Stimulated activated naive CD8-positive, alpha-beta T cell treated with anti-CD3 and anti-CD28 coated beads, Interleukin-15, Interleukin-2, amounts not matched to agents 100 ng/mL and 50 ng/mL, for 24 hours (primary cell): Measurements from ENCODE around the gene ATXN1.
"Not testable (repeated sequence)": the region's sequence is repeated elsewhere in the genome, so short reads cannot be mapped to it uniquely, and the experiment has no call there.

Source experiments
- H3K27ac Mint-ChIP-seq: one replicate; pipeline ENCODE4 v1.8.0; 2021; ENCODE audit warnings: mild to moderate bottlenecking, mixed read lengths
- H3K27me3 Mint-ChIP-seq: one replicate; pipeline ENCODE4 v1.8.0; 2021; ENCODE audit warnings: mixed read lengths
- H3K36me3 Mint-ChIP-seq: one replicate; pipeline ENCODE4 v1.8.0; 2021; ENCODE audit warnings: low read depth, mixed read lengths
- H3K4me1 Mint-ChIP-seq: one replicate; pipeline ENCODE4 v1.8.0; 2021; ENCODE audit warnings: low read depth, mixed read lengths
- H3K4me3 Mint-ChIP-seq: one replicate; pipeline ENCODE4 v1.8.0; 2021; ENCODE audit warnings: mild to moderate bottlenecking, mixed read lengths
- H3K9me3 Mint-ChIP-seq: one replicate; pipeline ENCODE4 v1.8.0; 2021; ENCODE audit warnings: mixed read lengths

Gene ATXN1

DNA sequence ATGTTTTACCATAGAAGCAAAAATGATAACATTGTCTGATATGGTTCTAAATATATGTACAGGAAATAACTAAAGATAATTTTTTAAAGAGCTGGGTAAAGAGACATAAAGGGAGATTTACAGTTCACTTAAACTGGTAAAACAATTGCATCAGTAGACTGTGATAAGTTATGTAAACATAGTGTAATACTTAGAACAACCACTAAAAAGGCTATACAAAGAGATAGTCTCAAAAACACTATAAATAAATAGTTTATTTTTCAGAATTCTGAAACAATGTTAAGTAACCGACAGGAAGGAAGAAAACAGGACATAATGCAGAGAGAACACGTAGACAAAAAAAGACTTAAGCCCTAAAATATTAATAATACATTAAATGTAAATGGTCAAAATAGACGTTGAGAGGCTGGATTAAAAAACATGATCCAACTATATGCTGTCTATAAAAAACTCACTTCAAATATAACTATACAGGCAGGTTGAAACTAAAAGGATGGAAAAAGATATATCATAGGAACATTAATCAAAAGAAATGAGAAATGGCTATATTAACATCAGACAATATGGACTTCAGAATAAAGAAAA lies 32.7 kb upstream of the ATXN1 start:
- no peaks in the 10 kb centered on the region for H3K36me3 Mint-ChIP-seq
- no peak overlapping the region for H3K27ac Mint-ChIP-seq
- H3K9me3 Mint-ChIP-seq: peaks cover 15% of the 10 kb centered on the region
- H3K4me3 Mint-ChIP-seq: no peak overlapping the region
- no peaks in the 10 kb centered on the region for H3K4me1 Mint-ChIP-seq
- peaks cover 13% of the 10 kb centered on the region for H3K27me3 Mint-ChIP-seq

DNA sequence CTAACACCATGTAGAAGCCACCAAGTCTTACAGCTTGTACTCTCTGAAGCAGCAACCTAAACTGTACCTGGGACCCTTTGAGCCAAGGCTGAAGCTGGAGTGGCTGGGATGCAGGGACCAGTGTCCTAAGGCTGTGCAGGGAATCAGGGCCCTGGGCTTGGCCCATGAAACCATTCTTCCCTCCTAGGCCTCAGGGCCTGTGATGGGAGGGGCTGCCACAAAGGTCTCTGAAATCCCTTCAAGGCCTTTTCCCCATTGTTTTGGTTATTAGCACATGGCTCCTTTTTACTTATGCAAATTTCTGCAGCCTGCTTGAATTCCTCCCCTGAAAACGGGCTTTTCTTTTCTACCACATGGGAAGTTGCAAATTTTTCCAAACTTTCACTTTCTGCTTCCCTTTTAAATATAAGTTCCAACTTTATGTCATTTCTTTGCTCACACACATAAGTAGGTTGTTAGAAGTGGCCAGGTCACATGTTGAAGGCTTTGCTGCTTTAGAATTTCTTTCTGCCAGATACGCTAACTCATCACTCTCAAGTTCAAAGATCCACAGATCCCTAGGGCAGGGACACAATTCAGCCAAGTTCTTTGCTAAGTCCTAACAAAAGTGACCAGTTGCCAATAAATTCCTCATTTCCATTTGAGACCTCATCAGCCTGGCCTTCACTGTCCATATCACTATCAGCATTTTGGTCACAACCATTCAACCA lies 28.2 kb upstream of the ATXN1 start:
- Mint-ChIP-seq H3K4me3 (no peak overlapping the region), H3K4me1 (no peaks in the 10 kb centered on the region), H3K36me3 (no peaks in the 10 kb centered on the region), H3K27ac (no peak overlapping the region), H3K27me3 (peaks cover 13% of the 10 kb centered on the region), H3K9me3 (peaks cover 18% of the 10 kb centered on the region)

DNA sequence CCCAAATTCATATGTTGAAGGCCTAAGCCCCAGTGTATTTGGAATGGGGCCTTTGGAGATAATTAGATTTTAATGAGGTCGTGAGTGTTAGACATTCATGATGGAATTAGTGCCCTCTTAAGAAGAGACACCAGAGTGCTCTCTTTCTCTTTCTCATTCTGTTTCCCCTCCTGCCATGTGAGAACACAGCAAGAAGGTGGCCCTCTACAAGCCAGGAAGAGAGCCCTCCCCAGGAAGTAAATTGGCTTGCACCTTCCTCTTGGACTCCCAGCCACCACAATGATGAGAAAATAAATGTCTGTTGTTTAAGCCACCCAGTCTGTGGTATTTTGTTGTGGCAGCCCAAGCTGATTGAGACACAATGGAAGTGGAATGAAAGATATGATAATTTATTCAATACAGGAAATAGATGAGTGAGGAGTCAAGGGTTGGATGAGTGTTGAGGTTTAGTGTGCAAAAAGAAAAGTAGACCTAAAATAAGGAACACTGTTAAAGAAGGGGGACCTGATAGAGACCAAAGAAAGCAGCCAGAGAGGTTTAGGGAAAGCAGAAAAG lies 25.9 kb upstream of the ATXN1 start:
- Mint-ChIP-seq H3K4me1 (no peaks in the 10 kb centered on the region), H3K4me3 (no peak overlapping the region), H3K9me3 (peaks cover 18% of the 10 kb centered on the region), H3K27ac (no peak overlapping the region), H3K36me3 (no peaks in the 10 kb centered on the region), H3K27me3 (peaks cover 7% of the 10 kb centered on the region)

DNA sequence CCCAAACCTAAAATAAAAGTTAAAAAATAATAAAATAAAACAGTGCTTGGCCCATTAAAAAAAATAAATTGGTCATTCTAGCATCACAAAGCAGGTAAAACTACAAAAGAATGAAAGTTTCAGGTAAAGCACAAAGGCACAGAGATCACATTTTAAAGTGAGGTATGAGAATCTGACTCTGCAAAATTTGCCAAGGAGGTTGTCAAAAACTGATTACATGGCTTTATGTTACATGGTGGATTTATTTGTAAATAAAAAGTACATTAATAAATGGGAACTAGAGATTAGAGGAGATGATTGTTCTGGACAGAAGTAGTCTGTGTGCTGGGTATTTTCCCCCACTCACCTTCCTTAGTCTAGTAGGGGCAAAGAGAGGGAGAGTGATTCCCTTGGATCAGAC lies 24.2 kb upstream of the ATXN1 start:
- H3K9me3 Mint-ChIP-seq: peaks cover 14% of the 10 kb centered on the region
- peaks cover 2% of the 10 kb centered on the region for H3K27me3 Mint-ChIP-seq
- no peak overlapping the region for H3K4me3 Mint-ChIP-seq
- H3K4me1 Mint-ChIP-seq: no peaks in the 10 kb centered on the region
- H3K27ac Mint-ChIP-seq: no peak overlapping the region
- H3K36me3 Mint-ChIP-seq: no peaks in the 10 kb centered on the region

DNA sequence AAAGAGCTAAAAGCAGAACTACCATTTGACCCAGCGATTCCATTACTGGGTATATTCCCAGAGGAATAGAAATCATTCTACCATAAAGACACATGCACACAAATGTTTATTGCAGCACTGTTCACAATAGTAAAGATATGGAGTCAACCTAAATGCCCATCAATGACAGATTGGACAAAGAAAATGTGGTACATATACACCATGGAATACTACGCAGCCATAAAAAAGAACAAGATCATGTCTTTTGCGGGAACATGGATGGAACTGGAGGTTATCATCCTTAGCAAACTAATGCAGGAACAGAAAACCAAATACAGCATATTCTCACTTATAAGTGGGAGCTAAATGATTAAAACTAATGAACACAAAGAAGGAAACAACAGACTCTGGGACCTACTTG lies 23.7 kb upstream of the ATXN1 start:
- H3K4me3 Mint-ChIP-seq, H3K27me3 Mint-ChIP-seq, H3K9me3 Mint-ChIP-seq, H3K36me3 Mint-ChIP-seq, H3K27ac Mint-ChIP-seq, H3K4me1 Mint-ChIP-seq: not testable (repeated sequence)

DNA sequence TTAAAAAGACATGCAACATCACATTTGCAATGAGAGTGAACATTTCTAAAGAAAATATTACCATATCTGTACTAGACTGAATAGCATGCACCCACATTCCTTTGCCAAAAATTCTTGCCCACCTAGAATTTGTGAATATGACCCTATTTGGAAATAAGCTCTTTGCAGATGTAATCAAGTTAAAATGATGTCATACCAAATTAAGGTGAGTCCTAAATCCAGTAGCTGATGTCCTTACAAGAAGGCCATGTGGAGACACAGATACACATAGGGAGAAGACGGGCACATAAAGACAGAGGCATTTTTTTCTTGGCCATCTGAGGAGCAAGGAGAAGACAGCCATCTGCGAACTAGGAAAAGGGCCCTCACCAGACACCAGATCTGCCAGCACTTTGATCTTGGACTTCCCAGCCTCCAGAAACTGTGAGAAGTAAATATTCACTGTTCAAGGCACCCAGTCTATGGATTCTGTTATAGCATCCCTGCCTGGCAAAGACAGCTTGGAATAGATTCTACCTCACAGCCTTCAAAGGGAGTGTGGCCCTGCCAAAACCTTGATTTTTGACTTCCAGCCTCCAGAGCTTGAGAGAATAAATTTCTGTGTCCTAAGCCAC lies 22.8 kb upstream of the ATXN1 start:
- Mint-ChIP-seq H3K36me3 (no peaks in the 10 kb centered on the region), H3K4me3 (no peak overlapping the region), H3K27me3 (no peaks in the 10 kb centered on the region), H3K27ac (no peak overlapping the region), H3K9me3 (peaks cover 3% of the 10 kb centered on the region), H3K4me1 (no peaks in the 10 kb centered on the region)

DNA sequence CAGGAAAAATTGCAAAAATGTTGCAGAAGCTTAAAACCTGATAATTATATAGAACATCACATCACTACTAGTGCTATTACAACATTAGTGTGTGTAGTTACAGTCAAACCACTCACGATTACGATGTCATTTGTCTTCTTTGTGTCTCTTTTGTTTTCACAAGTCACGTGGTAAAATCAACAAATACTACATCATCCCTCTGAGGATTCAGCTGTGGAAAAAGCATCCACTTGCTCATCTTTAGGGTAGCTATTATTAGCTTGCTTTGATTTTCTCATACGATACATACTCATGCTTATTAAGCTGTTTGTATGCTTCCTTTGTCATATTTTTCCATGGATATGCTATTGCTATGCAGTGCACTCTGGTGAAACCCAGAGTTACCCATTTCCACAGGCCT lies 22.2 kb upstream of the ATXN1 start:
- Mint-ChIP-seq H3K36me3 (no peaks in the 10 kb centered on the region), H3K4me1 (no peaks in the 10 kb centered on the region), H3K4me3 (no peak overlapping the region), H3K9me3 (peaks cover 3% of the 10 kb centered on the region), H3K27ac (no peak overlapping the region), H3K27me3 (no peaks in the 10 kb centered on the region)

DNA sequence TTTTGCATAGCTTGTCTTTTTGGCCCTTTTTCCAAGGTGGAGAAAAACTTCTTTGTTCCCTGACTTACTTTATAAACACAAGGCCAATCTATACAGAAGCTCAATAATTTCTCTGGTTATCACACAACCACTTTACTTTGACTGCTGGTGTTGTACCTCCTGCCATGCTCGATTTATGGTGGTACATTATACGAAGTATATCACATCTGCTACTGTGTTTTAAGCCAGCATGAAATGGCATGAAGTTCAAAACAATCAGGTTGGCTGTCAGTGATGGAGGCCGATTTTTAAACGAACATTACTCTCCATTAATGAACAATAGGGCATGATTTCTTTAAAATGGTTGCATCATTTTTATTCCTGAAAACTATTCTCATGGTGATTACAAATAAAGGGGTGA lies 21.0 kb upstream of the ATXN1 start:
- no peak overlapping the region for H3K4me3 Mint-ChIP-seq
- no peak overlapping the region for H3K27ac Mint-ChIP-seq
- H3K27me3 Mint-ChIP-seq: no peaks in the 10 kb centered on the region
- no peaks in the 10 kb centered on the region for H3K36me3 Mint-ChIP-seq
- H3K4me1 Mint-ChIP-seq: no peaks in the 10 kb centered on the region
- H3K9me3 Mint-ChIP-seq: no peaks in the 10 kb centered on the region

DNA sequence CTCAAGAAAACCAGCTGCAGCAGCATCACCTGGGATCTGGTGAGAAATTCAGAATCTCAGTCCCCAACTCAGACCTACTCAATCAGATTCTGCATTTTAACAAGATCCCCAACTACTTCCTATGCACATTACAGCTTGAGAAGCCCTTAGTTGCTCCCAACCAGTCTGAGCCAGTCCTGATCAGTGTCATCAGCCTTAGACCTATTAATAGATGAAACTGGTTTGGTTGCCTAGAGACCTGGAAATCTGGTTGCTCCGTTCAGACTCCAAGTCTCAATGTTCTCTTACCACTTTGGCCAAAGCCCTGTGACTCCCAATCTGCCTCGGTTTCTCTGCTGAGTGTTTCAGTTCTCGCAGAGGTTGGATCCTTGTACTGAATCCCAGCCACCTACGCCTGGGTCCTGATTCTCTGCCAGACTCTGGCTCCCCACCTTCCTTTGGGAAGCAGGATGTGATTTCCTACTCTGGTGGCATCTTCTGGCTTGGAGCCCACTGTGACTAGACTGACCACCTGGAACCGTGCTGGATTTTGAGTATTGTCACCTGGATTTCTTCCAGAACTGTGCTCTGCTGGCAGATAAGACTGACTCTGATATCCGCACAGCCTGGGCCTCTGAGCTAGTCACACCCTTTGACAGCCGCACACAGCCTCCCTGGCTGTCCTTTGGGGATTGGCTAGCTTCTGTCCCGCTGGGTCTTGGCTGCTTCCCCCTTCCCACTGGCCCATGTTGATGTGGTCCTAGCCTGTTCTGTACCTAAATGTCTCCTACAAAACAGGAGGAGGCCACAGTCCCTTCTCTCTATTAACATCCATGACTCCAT lies 20.3 kb upstream of the ATXN1 start:
- Mint-ChIP-seq H3K27me3 (no peaks in the 10 kb centered on the region), H3K9me3 (no peaks in the 10 kb centered on the region), H3K36me3 (no peaks in the 10 kb centered on the region), H3K4me3 (no peak overlapping the region), H3K4me1 (no peaks in the 10 kb centered on the region), H3K27ac (no peak overlapping the region)

DNA sequence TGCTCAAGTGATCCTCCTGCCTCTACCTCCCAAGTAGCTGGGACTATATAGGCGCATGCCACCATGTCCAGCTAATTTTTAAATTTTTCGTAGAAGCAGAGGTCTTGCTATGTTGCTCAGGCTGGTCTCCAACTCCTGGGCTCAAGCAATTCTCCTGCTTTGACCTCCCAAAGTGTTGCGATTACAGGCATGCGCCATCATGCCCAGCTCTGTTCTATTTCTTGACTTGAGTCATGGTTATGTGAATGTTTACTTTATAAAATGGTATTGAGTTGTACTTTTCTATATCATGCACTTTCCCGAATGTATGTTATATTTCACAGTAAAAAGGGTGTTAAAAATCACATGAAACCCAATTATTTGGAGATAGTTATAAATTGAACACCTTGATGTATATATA lies 17.3 kb upstream of the ATXN1 start:
- Mint-ChIP-seq H3K27me3 (no peaks in the 10 kb centered on the region), H3K27ac (no peak overlapping the region), H3K9me3 (no peaks in the 10 kb centered on the region), H3K36me3 (no peaks in the 10 kb centered on the region), H3K4me3 (no peak overlapping the region), H3K4me1 (no peaks in the 10 kb centered on the region)

DNA sequence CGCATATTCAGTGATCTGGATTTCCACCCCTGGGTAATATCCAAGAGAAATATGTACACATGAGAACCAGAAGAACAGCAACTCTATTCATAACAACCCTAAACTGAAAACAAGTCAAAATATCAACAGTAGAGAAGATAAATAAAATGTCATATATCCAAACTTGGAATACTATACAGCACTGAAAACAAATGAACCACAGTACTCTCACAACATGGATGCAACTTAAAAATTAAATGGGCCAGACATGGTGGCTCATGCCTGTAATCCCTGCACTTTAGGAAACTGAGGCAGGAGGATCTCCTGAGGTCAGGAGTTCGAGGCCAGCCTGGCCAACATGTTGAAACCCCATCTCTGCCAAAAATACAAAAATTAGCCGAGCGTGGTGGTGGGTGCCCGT lies 16.5 kb upstream of the ATXN1 start:
- Mint-ChIP-seq H3K36me3 (no peaks in the 10 kb centered on the region), H3K27me3 (no peaks in the 10 kb centered on the region), H3K4me1 (no peaks in the 10 kb centered on the region), H3K27ac (no peak overlapping the region), H3K4me3 (no peak overlapping the region), H3K9me3 (no peaks in the 10 kb centered on the region)

DNA sequence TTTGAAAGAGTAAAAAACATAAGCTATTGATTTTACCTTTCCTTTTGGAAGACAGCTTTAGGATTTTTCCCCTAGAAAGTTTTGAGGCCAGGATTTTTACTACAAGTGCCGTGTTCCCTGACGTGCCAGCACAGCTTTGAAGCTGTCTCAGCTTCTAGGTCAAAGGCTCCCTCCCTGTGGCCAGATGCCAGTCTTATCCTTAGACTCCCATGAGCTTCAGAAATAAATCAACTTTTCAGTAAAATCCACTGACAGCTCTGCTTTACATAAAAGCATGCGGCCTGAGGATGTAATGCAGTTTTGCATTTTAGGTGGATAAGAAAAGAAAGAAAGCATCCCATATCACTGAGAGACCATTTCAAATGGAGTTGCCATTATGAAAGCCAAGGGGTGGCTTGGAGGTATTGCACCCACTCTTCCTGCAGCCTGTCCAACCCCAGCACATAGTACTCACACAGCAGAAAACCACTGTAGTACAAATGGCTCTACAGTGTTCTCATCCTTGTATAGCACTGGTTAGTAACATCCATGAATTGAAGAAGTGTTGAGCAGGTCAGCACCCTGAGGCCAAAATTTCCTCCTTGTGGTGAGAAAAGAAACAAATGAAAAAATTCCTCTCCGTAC lies 15.2 kb upstream of the ATXN1 start:
- Mint-ChIP-seq H3K4me3 (no peak overlapping the region), H3K9me3 (no peaks in the 10 kb centered on the region), H3K27me3 (no peaks in the 10 kb centered on the region), H3K4me1 (peaks cover 6% of the 10 kb centered on the region), H3K27ac (no peak overlapping the region), H3K36me3 (no peaks in the 10 kb centered on the region)

DNA sequence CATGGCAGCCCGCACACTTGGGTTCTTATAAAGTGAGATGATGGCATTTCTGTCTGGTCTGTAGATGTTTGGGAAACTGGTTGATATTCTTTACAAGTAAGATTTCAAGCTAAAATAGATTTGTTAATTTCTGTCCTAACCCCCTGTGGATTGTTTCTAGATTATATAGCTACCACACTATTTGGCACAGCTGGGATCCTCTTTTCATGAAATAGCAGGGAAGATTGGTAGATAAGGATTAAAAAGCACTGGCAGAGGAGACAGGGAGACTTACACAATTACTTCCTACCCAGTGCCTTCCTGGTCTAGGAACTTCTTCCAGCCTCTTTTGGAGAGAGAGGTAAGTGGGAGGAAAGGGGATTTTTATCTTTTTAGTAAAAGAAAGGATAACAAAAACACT lies 13.2 kb upstream of the ATXN1 start:
- H3K4me3 Mint-ChIP-seq: no peak overlapping the region
- H3K9me3 Mint-ChIP-seq: no peaks in the 10 kb centered on the region
- no peaks in the 10 kb centered on the region for H3K27me3 Mint-ChIP-seq
- peaks cover 27% of the 10 kb centered on the region for H3K4me1 Mint-ChIP-seq
- no peak overlapping the region for H3K27ac Mint-ChIP-seq
- H3K36me3 Mint-ChIP-seq: no peaks in the 10 kb centered on the region

DNA sequence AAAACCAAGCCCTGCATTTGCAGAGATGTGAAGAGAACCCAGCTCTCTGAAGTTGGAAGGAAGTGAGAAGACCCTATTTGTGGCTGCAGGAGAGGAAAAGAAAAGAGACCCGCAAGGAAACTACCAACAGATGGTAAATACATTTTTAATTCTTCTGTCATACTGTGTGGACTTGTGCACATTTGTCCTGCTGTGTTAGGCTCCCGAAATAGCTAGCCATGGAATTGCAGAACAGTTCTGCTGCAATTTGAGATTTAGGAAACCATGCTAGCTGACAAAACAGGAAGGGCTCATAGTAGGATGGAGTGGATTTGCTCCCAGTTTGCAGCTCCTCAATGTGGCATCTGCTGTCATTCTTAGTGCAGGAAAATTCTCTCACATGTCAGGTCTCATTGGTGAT lies 12.1 kb upstream of the ATXN1 start:
- H3K4me3 Mint-ChIP-seq: no peak overlapping the region
- H3K4me1 Mint-ChIP-seq: peaks cover 38% of the 10 kb centered on the region
- no peaks in the 10 kb centered on the region for H3K27me3 Mint-ChIP-seq

More for the DNA sequence above, 12.1 kb upstream of the ATXN1 start:
- Mint-ChIP-seq H3K9me3 (no peaks in the 10 kb centered on the region), H3K27ac (no peak overlapping the region), H3K36me3 (no peaks in the 10 kb centered on the region)
